ENCODE results near the gene FCF1.

Gene FCF1

DNA sequence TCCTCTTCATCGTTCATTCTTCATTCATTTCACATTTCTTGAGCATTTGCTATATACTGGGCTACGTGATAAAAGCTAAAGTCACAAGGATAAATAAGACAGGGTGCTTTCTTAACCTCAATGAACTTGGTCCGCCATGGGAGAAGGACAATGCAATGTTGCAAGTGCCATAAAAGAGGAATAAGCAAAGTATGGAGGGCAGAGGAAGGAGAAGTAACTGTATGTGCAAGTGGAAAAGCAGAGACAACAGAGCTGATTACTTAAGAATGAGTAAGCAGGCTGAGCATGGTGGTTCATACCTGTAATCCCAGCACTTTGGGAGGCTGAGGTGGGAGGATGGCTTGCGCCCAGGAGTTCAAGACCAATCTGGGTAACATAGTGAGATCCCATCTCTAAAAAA is 14.5 kb upstream of the FCF1 start:
- TF ChIP-seq, protein P1, sequence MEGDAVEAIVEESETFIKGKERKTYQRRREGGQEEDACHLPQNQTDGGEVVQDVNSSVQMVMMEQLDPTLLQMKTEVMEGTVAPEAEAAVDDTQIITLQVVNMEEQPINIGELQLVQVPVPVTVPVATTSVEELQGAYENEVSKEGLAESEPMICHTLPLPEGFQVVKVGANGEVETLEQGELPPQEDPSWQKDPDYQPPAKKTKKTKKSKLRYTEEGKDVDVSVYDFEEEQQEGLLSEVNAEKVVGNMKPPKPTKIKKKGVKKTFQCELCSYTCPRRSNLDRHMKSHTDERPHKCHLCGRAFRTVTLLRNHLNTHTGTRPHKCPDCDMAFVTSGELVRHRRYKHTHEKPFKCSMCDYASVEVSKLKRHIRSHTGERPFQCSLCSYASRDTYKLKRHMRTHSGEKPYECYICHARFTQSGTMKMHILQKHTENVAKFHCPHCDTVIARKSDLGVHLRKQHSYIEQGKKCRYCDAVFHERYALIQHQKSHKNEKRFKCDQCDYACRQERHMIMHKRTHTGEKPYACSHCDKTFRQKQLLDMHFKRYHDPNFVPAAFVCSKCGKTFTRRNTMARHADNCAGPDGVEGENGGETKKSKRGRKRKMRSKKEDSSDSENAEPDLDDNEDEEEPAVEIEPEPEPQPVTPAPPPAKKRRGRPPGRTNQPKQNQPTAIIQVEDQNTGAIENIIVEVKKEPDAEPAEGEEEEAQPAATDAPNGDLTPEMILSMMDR (IDR thresholded peaks at IDR 0.05; ENCODE audit: insufficient read depth, low read length, poor library complexity, severe bottlenecking) = no peak
- H3K4me3 ChIP-seq (replicated peaks; ENCODE audit: low read depth, low read length) = no peak overlapping the region
- H3K27me3 ChIP-seq (replicated peaks; ENCODE audit: control insufficient read depth, insufficient read depth, low read length) = no peaks in the 10 kb centered on the region
- no peak for DNase-seq (ENCODE audit: extremely low read depth, insufficient read length)
- H3K36me3 ChIP-seq (ENCODE audit: control insufficient read depth, insufficient read depth, low read length) = no peaks in the 10 kb centered on the region; the same call in 1 of the 2 replicates

GRCh38 chr14:74702293-74702692 is 10.7 kb upstream of the FCF1 start:
- Histone ChIP-seq H3K36me3 (ENCODE audit: control insufficient read depth, insufficient read depth, low read length) (no peaks in the 10 kb centered on the region; the same call in 1 of the 2 replicates), H3K4me3 (replicated peaks; ENCODE audit: low read depth, low read length) (no peak overlapping the region), H3K27me3 (replicated peaks; ENCODE audit: control insufficient read depth, insufficient read depth, low read length) (no peaks in the 10 kb centered on the region)
- no peak for DNase-seq (ENCODE audit: extremely low read depth, insufficient read length)
- TF ChIP-seq, protein P1 (IDR thresholded peaks at IDR 0.05; ENCODE audit: insufficient read depth, low read length, poor library complexity, severe bottlenecking) = no peak

- Histone ChIP-seq H3K27me3 (replicated peaks; ENCODE audit: control insufficient read depth, insufficient read depth, low read length) (no peaks in the 10 kb centered on the region), H3K36me3 (ENCODE audit: control insufficient read depth, insufficient read depth, low read length) (no peaks in the 10 kb centered on the region), H3K4me3 (replicated peaks; ENCODE audit: low read depth, low read length) (no peak overlapping the region)
- no peak for DNase-seq (ENCODE audit: extremely low read depth, insufficient read length)
- TF ChIP-seq, protein P1 (IDR thresholded peaks at IDR 0.05; ENCODE audit: insufficient read depth, low read length, poor library complexity, severe bottlenecking) = no peak
Measured at GRCh38 chr14:74703043-74703442, 9.9 kb upstream of the FCF1 start.

DNA sequence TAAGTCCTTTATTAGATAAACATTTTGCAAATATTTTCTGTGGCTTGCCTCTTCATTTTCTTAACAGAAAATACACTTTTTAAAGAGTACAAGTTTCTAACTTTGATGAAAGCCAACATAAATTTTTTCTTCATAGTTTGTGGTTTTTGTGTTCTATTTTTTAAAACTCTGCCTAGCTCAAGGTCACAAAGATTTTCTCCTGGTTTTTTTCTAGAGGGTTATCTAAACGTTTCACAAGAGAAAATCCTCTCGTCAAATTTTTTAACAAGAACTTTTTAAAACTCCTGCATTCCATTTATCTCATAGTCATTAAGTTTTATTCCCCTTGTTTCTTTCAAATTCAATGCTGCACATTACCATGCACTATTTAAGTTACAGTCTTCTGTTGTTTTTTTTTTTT is 8.3 kb upstream of the FCF1 start:
- no peaks in the 10 kb centered on the region for H3K27me3 ChIP-seq (replicated peaks; ENCODE audit: control insufficient read depth, insufficient read depth, low read length)
- no peaks in the 10 kb centered on the region for H3K36me3 ChIP-seq (ENCODE audit: control insufficient read depth, insufficient read depth, low read length)
- no peak overlapping the region for H3K4me3 ChIP-seq (replicated peaks; ENCODE audit: low read depth, low read length)
- no peak for DNase-seq (ENCODE audit: extremely low read depth, insufficient read length)
- TF ChIP-seq, protein P1 (IDR thresholded peaks at IDR 0.05; ENCODE audit: insufficient read depth, low read length, poor library complexity, severe bottlenecking) = no peak

- no peak overlapping the region for H3K4me3 ChIP-seq (replicated peaks; ENCODE audit: low read depth, low read length)
- H3K27me3 ChIP-seq (replicated peaks; ENCODE audit: control insufficient read depth, insufficient read depth, low read length) = no peaks in the 10 kb centered on the region
- DNase-seq (ENCODE audit: extremely low read depth, insufficient read length) = no peak
- TF ChIP-seq, protein P1 (IDR thresholded peaks at IDR 0.05; ENCODE audit: insufficient read depth, low read length, poor library complexity, severe bottlenecking) = no peak
- no peaks in the 10 kb centered on the region for H3K36me3 ChIP-seq (ENCODE audit: control insufficient read depth, insufficient read depth, low read length)
Measured at GRCh38 chr14:74705613-74706500, 7.1 kb upstream of the FCF1 start.
